ENCODE measurements around the gene REPIN1.

REPIN1 gene

DNA sequence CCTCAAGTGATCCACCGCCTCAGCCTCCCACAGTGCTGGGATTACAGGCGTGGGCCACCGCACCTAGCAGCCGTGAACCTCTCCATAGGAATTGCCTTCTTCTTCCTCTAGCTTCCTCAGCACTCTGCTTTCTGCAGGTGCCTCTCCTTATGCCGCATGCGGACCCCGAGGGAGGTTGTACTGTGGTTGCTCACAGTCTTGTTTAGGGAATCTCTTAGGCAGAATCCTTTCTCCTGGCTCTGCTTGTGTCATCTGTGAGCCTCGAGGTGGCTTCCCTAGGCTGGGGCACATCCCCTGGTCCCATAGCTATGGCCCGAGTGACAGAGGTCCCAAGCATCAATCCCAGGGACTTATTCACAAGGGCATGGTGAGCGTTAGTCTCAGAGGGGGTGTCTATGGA, 48.6 kb downstream of the REPIN1 start:
- in situ Hi-C loops (cut with HindIII; ENCODE audit: low sequenced_read_pairs), result no loop called here

DNA sequence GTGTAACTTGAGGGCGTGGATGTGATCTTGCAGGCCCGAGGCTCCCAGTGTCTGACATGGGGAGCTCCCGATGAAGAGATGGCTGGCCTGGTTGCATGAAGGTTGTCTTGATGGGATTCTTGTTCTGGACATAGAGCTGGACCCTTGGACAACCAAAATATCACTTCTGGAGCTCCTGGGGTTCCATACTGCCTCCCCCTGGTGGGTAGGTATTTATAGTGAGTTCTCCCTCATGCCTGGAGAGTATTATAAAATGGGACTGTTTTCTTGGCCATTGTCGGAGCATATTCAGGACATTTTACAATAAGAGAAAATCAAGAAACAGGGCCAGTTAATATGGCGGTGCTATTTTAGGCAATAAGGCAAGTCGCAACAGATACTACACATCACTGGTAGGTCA, 49.2 kb downstream of the REPIN1 start:
- in situ Hi-C loops (cut with HindIII; ENCODE audit: low sequenced_read_pairs), result no loop called here

DNA sequence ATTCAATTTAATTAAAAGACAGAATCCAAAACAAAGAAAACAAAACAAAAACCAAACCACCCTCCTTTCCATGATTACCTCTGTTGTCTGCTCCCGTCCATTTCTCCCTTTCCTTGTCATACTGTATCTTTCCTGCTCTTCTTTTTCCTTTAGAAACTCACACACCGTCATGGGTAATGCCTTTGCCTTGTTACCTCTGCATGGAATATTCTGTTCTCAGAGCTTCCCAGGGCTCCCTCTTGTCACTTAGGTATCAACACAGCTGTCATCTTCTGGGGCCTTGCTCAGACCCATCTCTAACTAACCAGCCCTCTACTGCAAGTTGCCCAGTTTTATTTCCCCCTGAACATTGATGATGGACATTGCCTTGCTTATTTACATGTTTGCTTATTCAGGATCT, 51.6 kb downstream of the REPIN1 start:
- in situ Hi-C loops (cut with HindIII; ENCODE audit: low sequenced_read_pairs), result loop anchor here (5.0 kb wide), 1 partner anchor 58 kb away; no protein-coding TSS in a partner anchor

DNA sequence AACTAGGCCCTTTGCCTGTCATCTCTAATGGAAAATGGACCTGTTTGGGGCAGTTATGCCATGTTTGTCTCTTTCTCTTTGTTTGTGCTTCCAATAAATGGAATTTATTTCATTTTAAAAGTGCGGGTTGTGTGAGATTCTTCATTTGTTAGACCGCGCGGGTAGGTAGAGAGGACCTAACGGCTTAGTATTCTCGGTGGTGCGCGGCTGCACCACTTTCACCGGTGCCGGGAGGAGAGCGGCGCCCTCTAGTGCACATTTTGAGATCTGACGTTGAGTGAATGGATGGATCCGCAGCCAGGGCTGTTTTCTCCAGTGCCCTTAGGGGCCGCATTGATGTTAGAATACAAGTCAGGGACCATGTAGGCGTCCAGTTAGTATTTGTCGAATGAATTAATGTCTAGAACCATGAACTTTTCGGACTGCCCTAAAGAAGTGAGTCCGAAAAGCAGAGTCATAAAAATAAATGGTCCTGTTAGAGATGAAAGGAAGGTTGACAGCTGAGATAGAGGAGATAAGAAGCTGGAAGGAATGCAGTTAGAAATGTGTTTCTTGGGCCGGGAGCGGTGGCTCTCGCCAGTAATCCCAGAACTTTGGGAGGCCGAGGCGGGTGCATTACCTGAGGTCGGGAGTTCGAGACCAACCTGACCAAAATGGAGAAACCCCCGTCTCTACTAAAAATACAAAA, 52.5 kb downstream of the REPIN1 start:
- in situ Hi-C loops (cut with HindIII; ENCODE audit: low sequenced_read_pairs), result loop anchor here (5.0 kb wide), 1 partner anchor 59 kb away; no protein-coding TSS in a partner anchor

DNA sequence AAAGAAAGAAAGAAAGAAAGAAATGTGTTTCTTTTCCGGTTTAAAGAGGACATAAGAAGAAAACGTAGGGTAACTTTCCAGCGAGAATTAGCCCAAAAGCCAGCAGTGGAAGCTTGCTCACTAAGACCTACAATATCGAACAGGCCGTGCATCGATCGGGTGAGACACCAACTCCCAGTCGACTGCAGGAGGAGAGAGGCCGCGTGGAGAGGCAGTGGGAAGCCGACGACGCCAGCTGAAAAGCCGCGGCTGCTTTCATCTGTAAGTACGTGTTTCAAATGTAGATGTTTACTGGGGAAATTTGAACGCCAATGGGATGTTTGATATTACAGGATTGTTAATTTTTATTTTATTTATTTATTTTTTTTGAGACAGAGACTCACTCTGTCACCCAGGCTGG, 53.2 kb downstream of the REPIN1 start:
- in situ Hi-C loops (cut with HindIII; ENCODE audit: low sequenced_read_pairs), result loop anchor here (5.0 kb wide), 1 partner anchor 60 kb away; no protein-coding TSS in a partner anchor

Measured in endothelial cell of hepatic sinusoid (primary cell).